ENCODE results near the gene SKOR2. TPM values are rescaled to one million over a fixed set of nuclear protein-coding genes. Genes with fewer than 3 reads are reported as not detected.
A peak's percentile ranks its signal among the peaks of the same experiment; 100 is the strongest.

The SKOR2 gene
- total and polyA plus RNA-seq, 2 donors (not counting 1 experiment from before 2014, with no cell fraction given): not detected

DNA sequence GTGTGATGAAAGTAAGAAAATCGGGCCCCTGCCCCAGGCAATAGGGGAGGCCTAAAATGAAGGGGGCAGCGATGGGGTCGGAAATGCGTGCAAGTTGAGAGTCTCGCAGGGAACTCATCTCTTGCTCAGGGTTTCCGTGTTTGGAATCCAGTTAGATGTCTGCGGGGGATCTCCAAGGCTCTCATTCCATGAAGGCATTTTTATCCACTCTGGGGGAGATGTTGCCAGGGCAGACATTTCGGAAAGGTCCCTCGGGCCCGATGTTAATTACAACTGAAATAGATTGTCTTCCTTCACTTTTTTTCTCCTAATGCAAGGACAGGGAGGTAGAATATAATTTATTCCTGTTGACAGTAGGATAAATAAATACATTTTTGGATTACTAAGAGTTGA, 12.8 kb upstream of the SKOR2 start:
- TF ChIP-seq EZH2 (IDR thresholded peaks at IDR 0.05; ENCODE audit: low read length, missing control alignments): no peak
- TF ChIP-seq, protein P1, sequence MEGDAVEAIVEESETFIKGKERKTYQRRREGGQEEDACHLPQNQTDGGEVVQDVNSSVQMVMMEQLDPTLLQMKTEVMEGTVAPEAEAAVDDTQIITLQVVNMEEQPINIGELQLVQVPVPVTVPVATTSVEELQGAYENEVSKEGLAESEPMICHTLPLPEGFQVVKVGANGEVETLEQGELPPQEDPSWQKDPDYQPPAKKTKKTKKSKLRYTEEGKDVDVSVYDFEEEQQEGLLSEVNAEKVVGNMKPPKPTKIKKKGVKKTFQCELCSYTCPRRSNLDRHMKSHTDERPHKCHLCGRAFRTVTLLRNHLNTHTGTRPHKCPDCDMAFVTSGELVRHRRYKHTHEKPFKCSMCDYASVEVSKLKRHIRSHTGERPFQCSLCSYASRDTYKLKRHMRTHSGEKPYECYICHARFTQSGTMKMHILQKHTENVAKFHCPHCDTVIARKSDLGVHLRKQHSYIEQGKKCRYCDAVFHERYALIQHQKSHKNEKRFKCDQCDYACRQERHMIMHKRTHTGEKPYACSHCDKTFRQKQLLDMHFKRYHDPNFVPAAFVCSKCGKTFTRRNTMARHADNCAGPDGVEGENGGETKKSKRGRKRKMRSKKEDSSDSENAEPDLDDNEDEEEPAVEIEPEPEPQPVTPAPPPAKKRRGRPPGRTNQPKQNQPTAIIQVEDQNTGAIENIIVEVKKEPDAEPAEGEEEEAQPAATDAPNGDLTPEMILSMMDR (conservative IDR thresholded peaks at IDR 0.05 in 1 of 2, IDR thresholded peaks at IDR 0.05 in 1 of 2; ENCODE audit: low read depth in 1 of 2, low read length in 2 of 2): no peak
- Histone ChIP-seq H3K79me2 (ENCODE audit: control insufficient read depth, insufficient read depth, low read length) (no peaks in the 10 kb centered on the region), H2AFZ (ENCODE audit: low read length) (no peak overlapping the region), H3K27ac (ENCODE audit: insufficient read depth, low read length) (peak overlapping the region; percentile 20), H3K9me3 (ENCODE audit: control insufficient read depth, insufficient read depth, low read depth, low read length) (no peaks in the 10 kb centered on the region), H3K36me3 (ENCODE audit: control insufficient read depth, insufficient read depth, low read length) (no peaks in the 10 kb centered on the region), H3K9ac (ENCODE audit: insufficient read depth, low read length) (peak overlapping the region; percentile 46), H3K4me1 (ENCODE audit: control insufficient read depth, extremely low read depth, insufficient read depth, low read length) (no peaks in the 10 kb centered on the region), H3K27me3 (ENCODE audit: control insufficient read depth, insufficient read depth, low read length) (peaks cover 22% of the 10 kb centered on the region), H4K20me1 (ENCODE audit: control insufficient read depth, extremely low read depth, insufficient read depth, low read length) (no peaks in the 10 kb centered on the region), H3K4me3 (replicated peaks in 1 of 4; ENCODE audit: control extremely low read depth in 1 of 4, insufficient read depth in 1 of 4, low read depth in 3 of 4, low read length in 4 of 4) (peak overlapping the region in 2 of 4 experiments; percentile 9 to 64), H3K4me2 (ENCODE audit: extremely low read depth, insufficient read depth, low read length) (no peak overlapping the region)
- no peak for DNase-seq (ENCODE audit: low read depth in 2 of 2)

DNA sequence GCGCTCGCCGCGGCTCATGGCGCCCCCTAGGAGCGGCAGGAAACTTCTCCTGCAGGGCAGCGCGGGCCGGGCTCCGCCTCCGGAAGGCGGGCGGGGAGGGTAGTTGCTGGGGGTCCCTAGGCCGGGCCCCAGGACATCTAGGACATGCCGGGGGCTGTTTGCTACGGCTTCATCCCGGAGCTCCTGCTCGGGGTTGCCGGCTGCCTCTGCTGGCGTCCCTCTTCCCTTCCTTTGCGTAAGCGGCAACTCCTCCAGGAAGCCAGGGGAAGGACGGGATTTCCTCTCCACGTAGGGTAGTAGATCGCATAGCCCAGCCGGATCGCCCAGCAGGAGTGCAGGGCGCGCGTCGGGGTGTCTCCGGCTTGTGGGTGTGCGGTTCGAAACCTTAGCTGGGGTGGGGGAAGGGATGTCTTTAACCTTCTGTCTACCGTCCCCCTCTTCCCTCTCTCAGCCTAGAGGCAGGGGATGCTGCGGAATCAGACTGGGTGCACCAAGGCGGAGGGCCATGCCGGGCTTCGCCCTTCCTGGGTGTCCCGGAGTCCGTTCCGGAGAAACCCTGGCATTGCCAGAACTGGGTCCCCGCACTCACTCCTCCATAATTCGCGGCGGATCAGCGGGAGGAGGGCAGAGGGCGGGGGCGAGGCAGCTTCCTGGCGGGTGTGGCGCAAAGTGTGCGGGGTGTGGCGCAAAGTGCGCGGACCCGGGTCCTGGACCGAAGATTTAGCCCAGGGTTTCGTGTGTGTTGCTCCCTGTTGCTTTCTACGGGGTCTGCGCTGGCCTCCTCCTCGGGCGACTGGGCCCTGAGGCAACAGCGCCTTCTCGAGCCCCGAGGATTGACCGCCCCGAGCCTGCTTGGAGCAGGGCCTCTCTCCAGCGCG, 12.2 kb upstream of the SKOR2 start:
- H3K36me3 ChIP-seq (ENCODE audit: control insufficient read depth, insufficient read depth, low read length): no peaks in the 10 kb centered on the region
- TF ChIP-seq EZH2 (IDR thresholded peaks at IDR 0.05; ENCODE audit: low read length, missing control alignments): no peak
- TF ChIP-seq, protein P1 (conservative IDR thresholded peaks at IDR 0.05 in 1 of 2, IDR thresholded peaks at IDR 0.05 in 1 of 2; ENCODE audit: low read depth in 1 of 2, low read length in 2 of 2): peak in 1 of 2 donors; percentile 48
- no peaks in the 10 kb centered on the region for H3K9me3 ChIP-seq (ENCODE audit: control insufficient read depth, insufficient read depth, low read depth, low read length)
- H4K20me1 ChIP-seq (ENCODE audit: control insufficient read depth, extremely low read depth, insufficient read depth, low read length): no peaks in the 10 kb centered on the region
- H3K4me3 ChIP-seq (replicated peaks in 1 of 4; ENCODE audit: control extremely low read depth in 1 of 4, insufficient read depth in 1 of 4, low read depth in 3 of 4, low read length in 4 of 4): peak overlapping the region in 2 of 4 experiments; percentile 12 to 64
- H3K27me3 ChIP-seq (ENCODE audit: control insufficient read depth, insufficient read depth, low read length): peaks cover 22% of the 10 kb centered on the region
- peak overlapping the region; percentile 46 for H3K9ac ChIP-seq (ENCODE audit: insufficient read depth, low read length)
- no peaks in the 10 kb centered on the region for H3K4me1 ChIP-seq (ENCODE audit: control insufficient read depth, extremely low read depth, insufficient read depth, low read length)
- H3K79me2 ChIP-seq (ENCODE audit: control insufficient read depth, insufficient read depth, low read length): no peaks in the 10 kb centered on the region
- H2AFZ ChIP-seq (ENCODE audit: low read length): no peak overlapping the region
- DNase-seq (ENCODE audit: low read depth in 2 of 2): no peak
- H3K27ac ChIP-seq (ENCODE audit: insufficient read depth, low read length): peak overlapping the region; percentile 20
- H3K4me2 ChIP-seq (ENCODE audit: extremely low read depth, insufficient read depth, low read length): no peak overlapping the region

DNA sequence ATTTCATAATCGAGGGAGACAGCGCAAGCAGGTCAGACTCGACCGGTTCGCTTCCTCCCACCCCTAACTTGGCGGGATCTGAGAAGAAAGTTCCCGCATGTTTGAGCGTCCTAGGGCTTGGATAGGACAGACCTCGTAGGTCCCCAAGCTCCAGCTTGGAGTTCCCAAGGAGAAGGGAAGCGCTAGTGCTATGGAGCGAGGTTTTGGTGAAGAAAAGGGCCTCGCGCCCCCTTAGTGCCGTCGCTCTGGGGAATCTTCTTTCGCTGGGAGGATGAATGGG, 11.6 kb upstream of the SKOR2 start:
- no peaks in the 10 kb centered on the region for H3K79me2 ChIP-seq (ENCODE audit: control insufficient read depth, insufficient read depth, low read length)
- peak overlapping the region; percentile 44 for H3K4me2 ChIP-seq (ENCODE audit: extremely low read depth, insufficient read depth, low read length)
- no peaks in the 10 kb centered on the region for H3K9me3 ChIP-seq (ENCODE audit: control insufficient read depth, insufficient read depth, low read depth, low read length)
- no peaks in the 10 kb centered on the region for H3K4me1 ChIP-seq (ENCODE audit: control insufficient read depth, extremely low read depth, insufficient read depth, low read length)
- no peaks in the 10 kb centered on the region for H3K36me3 ChIP-seq (ENCODE audit: control insufficient read depth, insufficient read depth, low read length)
- H2AFZ ChIP-seq (ENCODE audit: low read length): no peak overlapping the region
- no peaks in the 10 kb centered on the region for H4K20me1 ChIP-seq (ENCODE audit: control insufficient read depth, extremely low read depth, insufficient read depth, low read length)
- H3K27ac ChIP-seq (ENCODE audit: insufficient read depth, low read length): no peak overlapping the region
- no peak overlapping the region for H3K9ac ChIP-seq (ENCODE audit: insufficient read depth, low read length)
- peaks cover 22% of the 10 kb centered on the region for H3K27me3 ChIP-seq (ENCODE audit: control insufficient read depth, insufficient read depth, low read length)
- H3K4me3 ChIP-seq (replicated peaks in 1 of 4; ENCODE audit: control extremely low read depth in 1 of 4, insufficient read depth in 1 of 4, low read depth in 3 of 4, low read length in 4 of 4): peak overlapping the region in 1 of 4 experiments; percentile 64
- no peak for DNase-seq (ENCODE audit: low read depth in 2 of 2)
- TF ChIP-seq, protein P1 (conservative IDR thresholded peaks at IDR 0.05 in 1 of 2, IDR thresholded peaks at IDR 0.05 in 1 of 2; ENCODE audit: low read depth in 1 of 2, low read length in 2 of 2): no peak
- no peak for TF ChIP-seq EZH2 (IDR thresholded peaks at IDR 0.05; ENCODE audit: low read length, missing control alignments)

All from fibroblast of lung (primary cell).